Neural cell (in vitro differentiated cells): ENCODE results near the gene KIAA1958.

Experiments
- CTCF ChIP-seq: fragments of 450-650 bp; IDR thresholded peaks from 2 replicates; pipeline ENCODE4 v1.5.1; 2014; ENCODE audit warnings: antibody characterized with exemption, mild to moderate bottlenecking, moderate library complexity; ENCODE audit not compliant: poor library complexity, severe bottlenecking
- EP300 ChIP-seq: fragments of 450-650 bp; conservative IDR thresholded peaks from 2 replicates; pipeline ENCODE4 v1.6.1; 2014; ENCODE audit warnings: antibody characterized with exemption, mild to moderate bottlenecking, moderate library complexity; ENCODE audit not compliant: poor library complexity, severe bottlenecking
- EZH2 ChIP-seq: fragments of 200-600, 300-800 bp; shearing (Covaris generic), sonication (generic); IDR thresholded peaks from 2 replicates; pipeline ENCODE4 v1.6.1; 2014; ENCODE audit warnings: antibody characterized with exemption, low read length, borderline replicate concordance, mild to moderate bottlenecking; ENCODE audit not compliant: insufficient read depth, poor library complexity, severe bottlenecking
- MXI1 ChIP-seq: fragments of 450-650 bp; conservative IDR thresholded peaks from 2 replicates; pipeline ENCODE4 v1.6.1; 2014; ENCODE audit warnings: antibody characterized with exemption, mild to moderate bottlenecking; ENCODE audit not compliant: poor library complexity, severe bottlenecking
- POLR2AphosphoS5 ChIP-seq: IDR thresholded peaks from 2 replicates; pipeline ENCODE4 v1.6.1; 2012
- TAF1 ChIP-seq: IDR thresholded peaks from 2 replicates; pipeline ENCODE4 v1.6.1; 2012; ENCODE audit warnings: low read depth
- TF ChIP-seq, protein P1 (sequence below): IDR thresholded peaks from 2 replicates; pipeline ENCODE4 v1.6.1; 2012; ENCODE audit warnings: borderline replicate concordance

GRCh38 chr9:112601636-112602035 is 115.0 kb downstream of the KIAA1958 start:
- TF ChIP-seq CTCF: no peak
- no peak for TF ChIP-seq EP300
- no peak for TF ChIP-seq MXI1
- TF ChIP-seq TAF1: no peak
- no peak for TF ChIP-seq POLR2AphosphoS5
- TF ChIP-seq, protein P1, sequence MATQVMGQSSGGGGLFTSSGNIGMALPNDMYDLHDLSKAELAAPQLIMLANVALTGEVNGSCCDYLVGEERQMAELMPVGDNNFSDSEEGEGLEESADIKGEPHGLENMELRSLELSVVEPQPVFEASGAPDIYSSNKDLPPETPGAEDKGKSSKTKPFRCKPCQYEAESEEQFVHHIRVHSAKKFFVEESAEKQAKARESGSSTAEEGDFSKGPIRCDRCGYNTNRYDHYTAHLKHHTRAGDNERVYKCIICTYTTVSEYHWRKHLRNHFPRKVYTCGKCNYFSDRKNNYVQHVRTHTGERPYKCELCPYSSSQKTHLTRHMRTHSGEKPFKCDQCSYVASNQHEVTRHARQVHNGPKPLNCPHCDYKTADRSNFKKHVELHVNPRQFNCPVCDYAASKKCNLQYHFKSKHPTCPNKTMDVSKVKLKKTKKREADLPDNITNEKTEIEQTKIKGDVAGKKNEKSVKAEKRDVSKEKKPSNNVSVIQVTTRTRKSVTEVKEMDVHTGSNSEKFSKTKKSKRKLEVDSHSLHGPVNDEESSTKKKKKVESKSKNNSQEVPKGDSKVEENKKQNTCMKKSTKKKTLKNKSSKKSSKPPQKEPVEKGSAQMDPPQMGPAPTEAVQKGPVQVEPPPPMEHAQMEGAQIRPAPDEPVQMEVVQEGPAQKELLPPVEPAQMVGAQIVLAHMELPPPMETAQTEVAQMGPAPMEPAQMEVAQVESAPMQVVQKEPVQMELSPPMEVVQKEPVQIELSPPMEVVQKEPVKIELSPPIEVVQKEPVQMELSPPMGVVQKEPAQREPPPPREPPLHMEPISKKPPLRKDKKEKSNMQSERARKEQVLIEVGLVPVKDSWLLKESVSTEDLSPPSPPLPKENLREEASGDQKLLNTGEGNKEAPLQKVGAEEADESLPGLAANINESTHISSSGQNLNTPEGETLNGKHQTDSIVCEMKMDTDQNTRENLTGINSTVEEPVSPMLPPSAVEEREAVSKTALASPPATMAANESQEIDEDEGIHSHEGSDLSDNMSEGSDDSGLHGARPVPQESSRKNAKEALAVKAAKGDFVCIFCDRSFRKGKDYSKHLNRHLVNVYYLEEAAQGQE: no peak
- TF ChIP-seq EZH2: no peak
